IMR-90 (cell line): ENCODE measurements around the gene EXOC6B. TPM values are rescaled to one million over a fixed set of nuclear protein-coding genes. Genes with fewer than 3 reads are reported as not detected.

Experiments
- ATAC-seq: fragments of 200-7000 bp; cut with Tn5 transposase; 2 replicates; pipeline ENCODE4 v1.9.1; 2020; ENCODE audit warnings: low read depth, mild to moderate bottlenecking, moderate library complexity
- BruUV-seq: library from RNA; stranded (reverse); fragments of 400-500 nt; replicated peaks from 2 replicates; lab custom pipeline; 2021; lab: Mats Ljungman, UMichigan
- CTCF ChIA-PET: fragments of 300-600 bp; formaldehyde crosslinking; extraction: SDS; loops from one replicate; lab custom pipeline; 2021; ENCODE audit warnings: antibody characterized with exemption; lab: Yijun Ruan, JAX
- POLR2A ChIA-PET: fragments of 300-600 bp; sonication (Branson Sonifier 250); formaldehyde crosslinking; loops from one replicate; lab custom pipeline; 2022; ENCODE audit warnings: antibody characterized with exemption; ENCODE audit not compliant: unreplicated experiment; lab: Charles Lee
- DNase-seq: peaks from one replicate; pipeline ENCODE4 v3.0.0; 2013
- H2AFZ ChIP-seq: replicated peaks from 2 replicates; pipeline ENCODE3; 2013; ENCODE audit warnings: low read length, mild to moderate bottlenecking; ENCODE audit not compliant: poor library complexity
- H2AK5ac ChIP-seq: 2 replicates; pipeline ENCODE4 v1.6.1; 2013; ENCODE audit warnings: low read depth, low read length, inconsistent platforms
- H2AK9ac ChIP-seq: replicated peaks from 2 replicates; pipeline ENCODE3; 2013; ENCODE audit warnings: mild to moderate bottlenecking, low read depth, low read length, moderate library complexity; ENCODE audit not compliant: poor library complexity
- H2BK120ac ChIP-seq: 2 replicates; pipeline ENCODE4 v1.6.1; 2013; ENCODE audit warnings: low read depth, low read length, inconsistent platforms
- H2BK15ac ChIP-seq: 3 replicates; pipeline ENCODE4 v1.6.1; 2013; ENCODE audit warnings: low read depth, low read length, inconsistent platforms
- H2BK20ac ChIP-seq: 2 replicates; pipeline ENCODE4 v1.6.1; 2013; ENCODE audit warnings: low read depth, mild to moderate bottlenecking, inconsistent platforms, low read length, moderate library complexity
- H2BK5ac ChIP-seq: 2 replicates; pipeline ENCODE4 v1.6.1; 2013; ENCODE audit warnings: mild to moderate bottlenecking, low read depth, low read length, inconsistent platforms; ENCODE audit not compliant: poor library complexity, severe bottlenecking
- H3K14ac ChIP-seq: replicated peaks from 2 replicates; pipeline ENCODE4 v1.6.1; 2013; ENCODE audit warnings: low read depth, low read length, inconsistent platforms
- H3K18ac ChIP-seq: 2 replicates; pipeline ENCODE4 v1.6.1; 2013; ENCODE audit warnings: low read depth, low read length, control low read depth
- H3K23ac ChIP-seq: 2 replicates; pipeline ENCODE4 v1.6.1; 2013; ENCODE audit warnings: low read depth, low read length, inconsistent platforms
- H3K27ac ChIP-seq: 2 replicates; pipeline ENCODE4 v1.5.1; 2013; ENCODE audit warnings: mild to moderate bottlenecking, control low read depth, low read length; ENCODE audit not compliant: insufficient read depth
- H3K27me3 ChIP-seq: 2 replicates; pipeline ENCODE4 v1.6.1; 2013; ENCODE audit warnings: low read length; ENCODE audit not compliant: control insufficient read depth, insufficient read depth
- H3K36me3 ChIP-seq: 2 replicates; pipeline ENCODE4 v1.6.1; 2013; ENCODE audit warnings: low read length, mixed read lengths; ENCODE audit not compliant: control insufficient read depth, insufficient read depth
- H3K4ac ChIP-seq: 2 replicates; pipeline ENCODE4 v1.6.1; 2013; ENCODE audit warnings: low read depth, low read length, inconsistent platforms
- H3K4me1 ChIP-seq: 2 replicates; pipeline ENCODE4 v1.6.1; 2013; ENCODE audit warnings: low read length, mixed read lengths; ENCODE audit not compliant: control insufficient read depth, insufficient read depth
- H3K4me2 ChIP-seq: 2 replicates; pipeline ENCODE4 v1.6.1; 2013; ENCODE audit warnings: low read depth, mild to moderate bottlenecking, control low read depth, low read length, moderate library complexity
- H3K4me3 ChIP-seq: 2 replicates; pipeline ENCODE4 v1.5.1; 2013; ENCODE audit warnings: low read depth, mild to moderate bottlenecking, control low read depth, low read length, moderate library complexity; ENCODE audit not compliant: insufficient read depth
- H3K56ac ChIP-seq: 2 replicates; pipeline ENCODE4 v1.6.1; 2013; ENCODE audit warnings: low read length, inconsistent platforms; ENCODE audit not compliant: insufficient read depth; ENCODE audit errors: extremely low read depth
- H3K79me1 ChIP-seq, 2 experiments: 2 replicates each; pipeline ENCODE4 v1.6.1; 2013; ENCODE audit warnings: low read length in 2 of 2, inconsistent platforms in 1 of 2, low read depth in 1 of 2
- H3K9ac ChIP-seq: 2 replicates; pipeline ENCODE4 v1.6.1; 2013; ENCODE audit warnings: low read depth, low read length, control low read depth
- H3K9me1 ChIP-seq: 2 replicates; pipeline ENCODE4 v1.6.1; 2013; ENCODE audit warnings: low read length, inconsistent platforms; ENCODE audit not compliant: insufficient read depth
- H3K9me3 ChIP-seq: 2 replicates; pipeline ENCODE4 v1.6.1; 2013; ENCODE audit warnings: low read length; ENCODE audit not compliant: control insufficient read depth, insufficient read depth
- H4K20me1 ChIP-seq: 2 replicates; pipeline ENCODE4 v1.6.1; 2013; ENCODE audit warnings: low read length, inconsistent platforms; ENCODE audit not compliant: insufficient read depth
- H4K5ac ChIP-seq: 2 replicates; pipeline ENCODE4 v1.6.1; 2013; ENCODE audit warnings: mild to moderate bottlenecking, low read depth, low read length, control low read depth
- H4K8ac ChIP-seq, 2 experiments: 2 replicates each; pipeline ENCODE4 v1.6.1; 2013; ENCODE audit warnings: low read depth in 2 of 2, low read length in 2 of 2, control low read depth in 1 of 2, inconsistent platforms in 1 of 2
- H4K91ac ChIP-seq: 2 replicates; pipeline ENCODE4 v1.6.1; 2013; ENCODE audit warnings: low read depth, low read length, inconsistent platforms; ENCODE audit not compliant: insufficient read depth
- BHLHE40 ChIP-seq: fragments of 150-350 bp; IDR thresholded peaks from 2 replicates; pipeline ENCODE4 v1.6.1; 2016; ENCODE audit warnings: mild to moderate bottlenecking, low read depth, low read length
- MAZ ChIP-seq: IDR thresholded peaks from 2 replicates; pipeline ENCODE4 v1.6.1; 2012; ENCODE audit warnings: low read depth, mild to moderate bottlenecking, low read length, improper control_type of control experiment, moderate library complexity, borderline replicate concordance
- NFE2L2 ChIP-seq: fragments of 150-350 bp; IDR thresholded peaks from 2 replicates; pipeline ENCODE4 v1.6.1; 2016; ENCODE audit warnings: low read depth, mild to moderate bottlenecking, low read length
- POLR2A ChIP-seq: IDR thresholded peaks from 2 replicates; pipeline ENCODE4 v1.6.1; 2012; ENCODE audit warnings: mild to moderate bottlenecking, low read depth, low read length
- RAD21 ChIP-seq: IDR thresholded peaks from 2 replicates; pipeline ENCODE4 v1.6.1; 2012; ENCODE audit warnings: low read length, improper control_type of control experiment
- RCOR1 ChIP-seq: IDR thresholded peaks from 2 replicates; pipeline ENCODE4 v1.6.1; 2012; ENCODE audit warnings: mild to moderate bottlenecking, low read length, improper control_type of control experiment; ENCODE audit not compliant: insufficient replicate concordance
- RFX5 ChIP-seq: IDR thresholded peaks from 2 replicates; pipeline ENCODE4 v1.8.0; 2012; ENCODE audit warnings: low read depth, mild to moderate bottlenecking, low read length, moderate library complexity
- SMC3 ChIP-seq: fragments of 150-350 bp; IDR thresholded peaks from 2 replicates; pipeline ENCODE4 v1.6.1; 2016; ENCODE audit warnings: low read depth, mild to moderate bottlenecking, antibody characterized with exemption, low read length, moderate library complexity
- WGBS, 2 experiments: methylation state at CpG; one replicate each; pipeline versions ENCODE4 v1.1.5 to v1.1.7; 2013; ENCODE audit warnings: missing lambda C conversion rate in 2 of 2; ENCODE audit not compliant: insufficient read length in 1 of 2; ENCODE audit errors: extremely low coverage in 2 of 2; 5-methylcytosine and 5-hydroxymethylcytosine counted together
- dilution Hi-C: fragments of 300-500 bp; cut with HindIII; formaldehyde crosslinking; loops from one replicate; pipeline ENCODE4 v1.14.3; 2018; ENCODE audit warnings: low sequenced_read_pairs; ENCODE audit not compliant: unreplicated experiment
- in situ Hi-C: fragments of 300-500 bp; cut with MboI; formaldehyde crosslinking; loops from 3 replicates; pipeline ENCODE4 v1.14.3; 2019; ENCODE audit warnings: low sequenced_read_pairs, inconsistent platforms, mixed read lengths
- intact Hi-C: fragments of 100-400 bp; cut with micrococcal nuclease; formaldehyde crosslinking; loops from 2 replicates; pipeline ENCODE4 v1.10.0; 2022
- polyA plus RNA-seq, 3 experiments: library from polyadenylated mRNA; depleted of rRNA; stranded (reverse); fragments of >200 nt; gene quantifications; 2 replicates each; pipeline ENCODE4 v1.2.3, GENCODE V29; 2012; ENCODE audit warnings: low replicate concordance in 1 of 3
- total RNA-seq: library from RNA; depleted of rRNA; stranded (reverse); fragments of >200 nt; gene quantifications from 2 replicates; pipeline ENCODE4 v1.2.3, GENCODE V29; 2012
- TF ChIP-seq, protein P1 (sequence below): fragments of 150-350 bp; IDR thresholded peaks from 2 replicates; pipeline ENCODE4 v1.6.1; 2016; ENCODE audit warnings: low read depth, mild to moderate bottlenecking, low read length, moderate library complexity, borderline replicate concordance

Gene EXOC6B
- total and polyA plus RNA-seq, 2 of the 4 experiments (the other 2 are of a cell fraction): 10.2 to 29.4 TPM

GRCh38 chr2:72696559-72696958 lies 129.3 kb downstream of the EXOC6B start:
- no CpG with 5 or more reads among the region's 2 CpGs for WGBS, 2 experiments

More at GRCh38 chr2:72696559-72696958, 129.3 kb downstream of the EXOC6B start:
- Histone ChIP-seq H3K79me1 (peaks cover 0 to 6% of the 10 kb centered on the region in 2 experiments; a peak in 2 of 4 replicates), H3K4ac (no peak overlapping the region), H2BK20ac (no peak overlapping the region), H3K23ac (no peak overlapping the region), H3K27me3 (no peaks in the 10 kb centered on the region), H3K9me1 (peaks cover 6% of the 10 kb centered on the region; the same call in 1 of the 2 replicates), H3K56ac (no peak overlapping the region), H3K4me2 (no peak overlapping the region), H3K14ac (no peak overlapping the region), H3K9me3 (no peaks in the 10 kb centered on the region), H3K27ac (no peak overlapping the region), H4K20me1 (peaks cover 5% of the 10 kb centered on the region; the same call in 1 of the 2 replicates), H2AK5ac (no peak overlapping the region), H3K18ac (no peak overlapping the region), H3K36me3 (0 out of 2 replicates have a peak, but pooled peaks cover 1% of the 10 kb centered on the region), H4K5ac (no peak overlapping the region), H3K9ac (no peak overlapping the region), H2AFZ (no peak overlapping the region), H2BK15ac (no peak overlapping the region), H2BK120ac (no peak overlapping the region), H3K4me1 (peaks cover 5% of the 10 kb centered on the region), H2BK5ac (no peak overlapping the region), H3K4me3 (no peak overlapping the region), H4K8ac (no peak overlapping the region), H2AK9ac (no peak overlapping the region), H4K91ac (no peak overlapping the region)
- POLR2A ChIA-PET: no interaction called here
- BruUV-seq: no TSS peak
- in situ Hi-C loops (no loop called here), intact Hi-C loops (no loop called here), dilution Hi-C loops (no loop called here)
- TF ChIP-seq MAZ: no peak
- TF ChIP-seq RFX5: no peak
- no peak for TF ChIP-seq RAD21
- no peak for TF ChIP-seq SMC3
- TF ChIP-seq, protein P1, sequence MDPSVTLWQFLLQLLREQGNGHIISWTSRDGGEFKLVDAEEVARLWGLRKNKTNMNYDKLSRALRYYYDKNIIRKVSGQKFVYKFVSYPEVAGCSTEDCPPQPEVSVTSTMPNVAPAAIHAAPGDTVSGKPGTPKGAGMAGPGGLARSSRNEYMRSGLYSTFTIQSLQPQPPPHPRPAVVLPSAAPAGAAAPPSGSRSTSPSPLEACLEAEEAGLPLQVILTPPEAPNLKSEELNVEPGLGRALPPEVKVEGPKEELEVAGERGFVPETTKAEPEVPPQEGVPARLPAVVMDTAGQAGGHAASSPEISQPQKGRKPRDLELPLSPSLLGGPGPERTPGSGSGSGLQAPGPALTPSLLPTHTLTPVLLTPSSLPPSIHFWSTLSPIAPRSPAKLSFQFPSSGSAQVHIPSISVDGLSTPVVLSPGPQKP: no peak
- TF ChIP-seq BHLHE40: no peak
- TF ChIP-seq NFE2L2: no peak
- no peak for TF ChIP-seq POLR2A
- TF ChIP-seq RCOR1: no peak
- CTCF ChIA-PET: no interaction called here
- DNase-seq: no peak
- no peak for ATAC-seq
